Measurements from ENCODE around the gene KANSL2.
A peak's percentile ranks its signal among the peaks of the same experiment; 100 is the strongest.
"Not testable (repeated sequence)": the region's sequence is repeated elsewhere in the genome, so short reads cannot be mapped to it uniquely, and the experiment has no call there.

The KANSL2 gene, protein sequence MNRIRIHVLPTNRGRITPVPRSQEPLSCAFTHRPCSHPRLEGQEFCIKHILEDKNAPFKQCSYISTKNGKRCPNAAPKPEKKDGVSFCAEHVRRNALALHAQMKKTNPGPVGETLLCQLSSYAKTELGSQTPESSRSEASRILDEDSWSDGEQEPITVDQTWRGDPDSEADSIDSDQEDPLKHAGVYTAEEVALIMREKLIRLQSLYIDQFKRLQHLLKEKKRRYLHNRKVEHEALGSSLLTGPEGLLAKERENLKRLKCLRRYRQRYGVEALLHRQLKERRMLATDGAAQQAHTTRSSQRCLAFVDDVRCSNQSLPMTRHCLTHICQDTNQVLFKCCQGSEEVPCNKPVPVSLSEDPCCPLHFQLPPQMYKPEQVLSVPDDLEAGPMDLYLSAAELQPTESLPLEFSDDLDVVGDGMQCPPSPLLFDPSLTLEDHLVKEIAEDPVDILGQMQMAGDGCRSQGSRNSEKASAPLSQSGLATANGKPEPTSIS

GRCh38 chr12:48681710-48682532 lies at the start of gene KANSL2:
KANSL2 (minus strand) TSS chr12:48682238; CDS start chr12:48681632, 606 bp downstream.
- DNase-seq: peak; percentile 95

DNA sequence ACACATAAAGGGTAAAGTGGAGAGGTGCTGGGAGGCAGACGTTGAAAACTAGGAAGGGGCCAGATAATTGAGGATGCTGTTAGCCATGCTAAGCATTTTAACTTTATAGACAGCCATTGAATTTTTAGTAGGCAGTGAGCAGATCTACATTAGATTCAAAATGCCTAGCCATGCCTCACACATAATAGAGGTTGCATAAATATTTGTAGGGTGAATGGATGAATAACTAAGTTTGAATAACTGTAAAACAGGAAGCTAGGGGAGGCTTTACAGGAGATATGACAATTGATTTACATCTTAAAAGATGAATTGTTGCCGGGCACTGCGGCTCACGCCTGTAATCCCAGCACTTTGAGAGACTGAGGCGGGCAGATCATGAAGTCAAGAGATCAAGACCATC lies 46.8 kb upstream of the KANSL2 start:
- DNase-seq: no peak

- DNase-seq: not testable (repeated sequence)
Measured at GRCh38 chr12:48720737-48721136, 38.7 kb upstream of the KANSL2 start.

- not testable (repeated sequence) for DNase-seq
Measured at GRCh38 chr12:48720171-48720570, 38.1 kb upstream of the KANSL2 start.

GRCh38 chr12:48719002-48719401 lies 37.0 kb upstream of the KANSL2 start:
- not testable (repeated sequence) for DNase-seq

GRCh38 chr12:48717252-48717695 lies 35.2 kb upstream of the KANSL2 start:
- DNase-seq: no peak

DNA sequence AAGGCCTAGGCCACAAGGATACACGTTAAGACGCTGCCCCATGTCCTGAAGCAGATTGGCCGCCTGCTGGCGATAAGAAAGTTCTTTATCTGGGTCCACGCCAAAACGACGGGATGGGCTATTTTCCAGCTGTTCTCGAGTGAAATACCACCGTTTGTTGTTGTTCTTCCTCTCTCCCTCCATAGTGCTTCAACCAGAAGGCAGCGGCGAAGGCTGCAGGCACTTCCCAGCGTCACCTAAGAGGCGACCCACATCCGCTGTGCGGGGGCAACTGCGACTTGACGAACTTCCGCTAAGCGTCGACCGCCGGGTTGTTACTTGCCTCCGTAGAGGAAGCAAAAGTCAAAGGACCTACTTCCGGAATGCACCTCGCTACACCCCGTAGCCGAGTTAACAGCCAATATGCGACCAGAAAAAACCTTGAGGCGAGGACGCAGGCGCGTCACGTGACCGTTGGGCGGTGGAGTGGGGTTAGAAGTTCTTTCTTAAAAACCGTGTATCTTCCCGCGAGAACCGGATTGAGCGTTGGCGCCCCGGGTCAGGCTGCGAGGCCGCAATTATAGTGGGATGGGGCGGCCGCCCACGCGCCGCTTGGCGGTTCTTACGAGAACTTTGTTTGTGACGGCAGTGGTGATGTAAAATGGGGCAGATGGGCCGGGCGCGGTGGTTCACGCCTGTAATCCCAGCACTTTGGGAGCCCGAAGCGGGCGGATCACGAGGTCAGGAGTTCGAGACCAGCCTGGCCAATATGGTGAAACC lies 34.6 kb upstream of the KANSL2 start, which contains the start of gene CCNT1:
Gene CCNT1, minus strand, starts transcription at position 215 of the 759 bp plus-strand sequence. Its CDS starts 32 bp downstream, at position 183.
- peak; percentile 98 for DNase-seq

DNA sequence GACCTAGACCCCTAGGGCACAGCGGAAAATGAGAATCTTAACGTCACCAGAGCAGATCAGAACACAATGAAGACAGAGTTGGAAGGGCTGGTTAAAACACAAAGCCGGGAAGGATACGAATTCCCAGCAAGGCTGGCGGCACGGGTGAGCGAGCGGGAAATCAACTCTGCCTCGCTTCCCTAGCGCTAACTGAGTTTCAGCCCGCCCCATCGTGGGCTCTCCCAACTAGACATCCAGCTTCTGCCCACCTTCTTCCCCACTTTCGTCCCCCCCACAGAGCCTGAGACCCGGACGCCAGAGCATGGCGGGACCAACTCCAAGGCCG lies 34.1 kb upstream of the KANSL2 start:
- no peak for DNase-seq

- DNase-seq: no peak
Measured at GRCh38 chr12:48712209-48712608, 30.2 kb upstream of the KANSL2 start.

DNA sequence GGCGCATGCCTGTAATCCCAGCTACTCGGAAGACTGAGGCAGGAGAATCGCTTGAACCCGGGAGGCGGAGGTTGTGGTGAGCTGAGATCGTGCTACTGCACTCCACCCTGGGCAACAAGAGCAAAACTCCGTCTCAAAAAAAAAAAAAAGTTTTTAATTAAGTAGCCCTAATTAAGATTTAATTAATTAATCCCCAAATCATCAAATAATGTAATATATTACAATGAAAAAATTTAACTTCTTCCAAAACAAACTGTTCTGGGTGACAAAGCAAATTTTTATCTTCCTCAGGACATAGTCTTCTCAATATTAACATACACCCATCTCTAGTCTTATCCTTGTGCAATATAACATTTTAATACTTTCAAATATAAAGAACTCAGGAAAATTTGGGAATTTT lies 16.8 kb upstream of the KANSL2 start:
- DNase-seq: not testable (repeated sequence)

- no peak for DNase-seq
Measured at GRCh38 chr12:48696626-48697025, 14.6 kb upstream of the KANSL2 start.

- no peak for DNase-seq
Measured at GRCh38 chr12:48695859-48696258, 13.8 kb upstream of the KANSL2 start.

DNA sequence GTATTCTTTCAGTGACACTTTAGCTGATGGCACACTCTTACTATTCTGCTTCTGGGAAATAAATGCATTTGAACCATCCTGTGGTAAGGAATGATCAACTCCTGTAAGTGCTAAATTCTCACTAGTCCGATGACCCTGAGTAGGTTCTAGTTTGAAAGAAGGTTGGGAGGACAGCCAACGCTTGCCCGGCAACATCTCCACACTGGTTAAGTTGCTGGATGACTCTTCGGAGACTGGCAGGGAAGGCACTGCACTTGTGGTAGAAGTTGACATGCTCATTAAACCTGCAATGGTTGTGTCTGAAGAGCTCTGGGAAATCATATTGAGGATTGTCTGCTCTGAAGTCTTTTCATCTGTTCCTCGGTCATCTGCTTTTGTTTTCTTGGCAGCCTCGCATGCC lies 12.0 kb upstream of the KANSL2 start:
- DNase-seq: no peak

- DNase-seq: no peak
Measured at GRCh38 chr12:48693572-48693971, 11.5 kb upstream of the KANSL2 start.

DNA sequence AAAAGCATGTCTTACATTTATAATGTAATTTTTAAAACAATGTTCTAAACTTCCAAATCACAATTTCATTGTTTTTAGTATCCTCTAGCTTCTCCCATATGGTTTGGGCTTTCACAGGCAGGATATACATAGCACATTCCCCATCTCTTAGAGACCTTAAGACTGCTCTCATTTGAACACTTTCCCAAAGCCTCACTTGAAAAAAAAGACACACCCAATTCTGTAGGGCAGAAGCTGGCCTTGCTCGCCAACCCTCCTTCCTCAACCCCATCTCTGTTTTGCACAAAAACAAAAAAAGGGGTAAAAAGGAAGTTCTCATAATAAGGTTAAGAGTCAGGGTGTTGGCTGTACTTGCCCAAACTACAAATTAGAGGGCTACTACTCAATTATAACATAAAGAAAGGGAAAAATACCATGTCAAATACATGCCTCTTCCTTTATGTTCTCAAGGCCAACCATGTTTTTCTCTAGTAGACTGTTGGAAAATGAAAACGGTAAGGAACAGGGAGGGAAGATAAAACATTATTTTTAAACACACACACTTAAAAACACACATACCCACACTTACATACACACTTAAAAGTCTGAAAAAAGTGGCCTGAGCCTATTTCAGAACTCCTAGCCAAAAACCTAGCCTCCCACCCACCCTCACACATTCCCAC lies 9.9 kb upstream of the KANSL2 start:
- DNase-seq: no peak

DNA sequence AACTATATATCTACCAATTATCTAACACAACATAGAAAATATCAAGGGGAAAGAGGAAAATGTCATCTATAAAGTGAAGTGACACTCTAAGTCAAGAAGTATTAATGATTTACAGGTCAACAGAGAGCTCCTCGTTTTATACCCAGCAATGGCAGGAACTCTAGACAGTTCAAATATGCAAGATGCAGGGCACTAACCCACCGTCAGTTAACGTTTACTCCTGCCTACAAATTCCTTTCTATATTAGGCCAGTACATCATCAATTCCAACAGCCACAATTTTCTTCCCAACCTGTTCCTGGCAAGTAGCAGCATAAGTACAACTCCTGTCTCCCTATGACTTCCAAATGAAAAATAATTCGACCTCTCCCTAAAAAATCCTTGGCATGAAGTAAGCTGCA lies 9.0 kb upstream of the KANSL2 start:
- DNase-seq: no peak

DNA sequence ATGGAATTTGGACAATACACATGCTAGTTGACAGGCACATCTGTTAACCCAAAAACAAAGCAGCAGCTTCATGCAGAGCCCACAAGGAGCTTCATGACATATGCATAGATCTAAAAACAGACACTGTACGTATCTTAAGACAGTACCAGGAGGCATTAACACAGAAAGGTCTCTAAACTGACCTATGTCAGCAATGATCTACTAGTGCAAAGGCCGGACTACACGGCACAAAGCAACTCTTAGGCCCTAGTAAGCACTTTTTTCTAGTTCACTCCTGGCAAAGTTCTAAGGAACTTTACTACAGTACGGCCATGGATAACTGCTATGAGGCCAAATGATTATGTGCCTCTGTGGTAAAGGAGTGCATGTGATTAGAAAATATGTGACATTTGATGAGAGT lies 8.4 kb upstream of the KANSL2 start:
- DNase-seq: no peak

DNA sequence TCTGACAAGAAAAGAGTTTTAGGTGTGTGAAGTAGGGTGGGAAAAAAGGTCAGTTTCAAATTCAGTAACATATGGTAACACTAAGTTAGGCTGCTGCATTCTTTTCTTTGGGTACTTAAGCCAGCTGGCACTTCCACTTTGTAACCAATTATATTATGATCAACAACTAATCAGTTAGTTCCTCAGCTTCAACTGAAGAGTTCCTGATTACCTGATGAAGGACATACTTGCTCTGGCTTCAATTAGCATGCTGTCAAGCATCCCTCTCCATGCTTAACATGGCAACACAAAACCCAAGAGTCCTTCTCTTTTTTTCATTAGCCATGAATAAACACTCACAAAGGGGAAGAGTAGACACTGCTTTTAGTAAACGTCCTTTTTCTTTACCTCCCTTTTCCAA lies 6.8 kb upstream of the KANSL2 start:
- DNase-seq: no peak

GRCh38 chr12:48687592-48687991 lies 5.6 kb upstream of the KANSL2 start:
- no peak for DNase-seq

GRCh38 chr12:48686615-48687334 lies 4.7 kb upstream of the KANSL2 start:
- no peak for DNase-seq

- no peak for DNase-seq
Measured at GRCh38 chr12:48686037-48686595, 4.1 kb upstream of the KANSL2 start.
